HEK293 (cell line): ENCODE data around the gene CFAP300.

Source experiments
- CTCF ChIA-PET: fragments of 350-600 bp; formaldehyde crosslinking; extraction: SDS; loops from one replicate; lab custom pipeline; 2021; ENCODE audit warnings: antibody characterized with exemption; lab: Yijun Ruan, JAX
- POLR2A ChIA-PET: fragments of 300-600 bp; formaldehyde crosslinking; extraction: SDS; loops from one replicate; lab custom pipeline; 2020; ENCODE audit warnings: antibody characterized with exemption, inconsistent platforms; lab: Yijun Ruan, JAX
- H3K27ac ChIP-seq: fragments of 200-500 bp; sonication (Bioruptor generic); 2 replicates; pipeline ENCODE4 v1.5.1; 2014; ENCODE audit warnings: low read depth, low read length, control low read depth, inconsistent platforms; ENCODE audit errors: extremely low read depth
- H3K36me3 ChIP-seq, 2 experiments: fragments of 200-500 bp in 1 of 2; sonication (Bioruptor generic) in 1 of 2; 1 replicate in 1 of 2; 2 replicates in 1 of 2; pipeline ENCODE4 v1.5.1; 2014 to 2017; ENCODE audit warnings: inconsistent platforms in 2 of 2, low read length in 2 of 2; ENCODE audit not compliant: control insufficient read depth in 2 of 2, insufficient read depth in 1 of 2
- H3K4me1 ChIP-seq: fragments of 200-500 bp; sonication (Bioruptor generic); 2 replicates; pipeline ENCODE4 v1.5.1; 2014; ENCODE audit warnings: mild to moderate bottlenecking, low read length, inconsistent platforms; ENCODE audit not compliant: control insufficient read depth, insufficient read depth
- H3K4me3 ChIP-seq: 2 replicates; pipeline ENCODE4 v1.5.1; 2011; ENCODE audit warnings: low read depth, mild to moderate bottlenecking, control low read depth, low read length, moderate library complexity
- H3K9me3 ChIP-seq: fragments of 200-500 bp; sonication (Bioruptor generic); 2 replicates; pipeline ENCODE4 v1.5.1; 2014; ENCODE audit warnings: low read depth, low read length, inconsistent platforms; ENCODE audit not compliant: control insufficient read depth, insufficient read depth
- ZBTB1 ChIP-seq: fragments of 450-650 bp; formaldehyde crosslinking; IDR thresholded peaks from 2 replicates; pipeline ENCODE4 v1.5.1; 2016; ENCODE audit warnings: missing biosample characterization, missing genetic modification characterization
- ZEB2 ChIP-seq: fragments of 450-650 bp; formaldehyde crosslinking; IDR thresholded peaks from 2 replicates; pipeline ENCODE4 v1.5.1; 2016; ENCODE audit warnings: missing biosample characterization, missing genetic modification characterization
- ZNF121 ChIP-seq: fragments of 450-650 bp; formaldehyde crosslinking; IDR thresholded peaks from 2 replicates; pipeline ENCODE4 v1.5.1; 2016; ENCODE audit warnings: missing biosample characterization, missing genetic modification characterization
- ZNF175 ChIP-seq: fragments of 450-650 bp; formaldehyde crosslinking; IDR thresholded peaks from 2 replicates; pipeline ENCODE4 v1.5.1; 2016; ENCODE audit warnings: missing biosample characterization, missing genetic modification characterization
- ZNF302 ChIP-seq: fragments of 450-650 bp; formaldehyde crosslinking; IDR thresholded peaks from 2 replicates; pipeline ENCODE4 v1.5.1; 2016; ENCODE audit warnings: missing biosample characterization, missing genetic modification characterization, low read depth
- ZNF37A ChIP-seq: fragments of 450-650 bp; IDR thresholded peaks from 2 replicates; pipeline ENCODE4 v1.5.1; 2018; ENCODE audit warnings: missing biosample characterization, missing genetic modification characterization
- ZNF423 ChIP-seq: fragments of 450-650 bp; formaldehyde crosslinking; IDR thresholded peaks from 2 replicates; pipeline ENCODE4 v1.5.1; 2016; ENCODE audit warnings: missing biosample characterization, missing genetic modification characterization
- ZNF426 ChIP-seq: fragments of 450-650 bp; formaldehyde crosslinking; IDR thresholded peaks from 2 replicates; pipeline ENCODE4 v1.5.1; 2017; ENCODE audit warnings: missing biosample characterization, missing genetic modification characterization, mild to moderate bottlenecking, inconsistent platforms, moderate library complexity
- ZNF530 ChIP-seq: fragments of 450-650 bp; formaldehyde crosslinking; IDR thresholded peaks from 2 replicates; pipeline ENCODE4 v1.5.1; 2016; ENCODE audit warnings: low read depth, missing biosample characterization, missing genetic modification characterization
- ZSCAN23 ChIP-seq: fragments of 450-650 bp; formaldehyde crosslinking; IDR thresholded peaks from 2 replicates; pipeline ENCODE4 v1.5.1; 2016; ENCODE audit warnings: missing biosample characterization, missing genetic modification characterization
- TF ChIP-seq, protein P1 (sequence below): fragments of 450-650 bp; formaldehyde crosslinking; IDR thresholded peaks from 2 replicates; pipeline ENCODE4 v1.5.0; 2017; ENCODE audit warnings: missing biosample characterization, missing genetic modification characterization, borderline replicate concordance
- TF ChIP-seq, protein P2 (sequence below): fragments of 450-650 bp; formaldehyde crosslinking; IDR thresholded peaks from 2 replicates; pipeline ENCODE4 v1.5.1; 2016; ENCODE audit warnings: missing biosample characterization, missing genetic modification characterization, low read depth
- TF ChIP-seq, protein P3 (sequence below): fragments of 450-650 bp; formaldehyde crosslinking; IDR thresholded peaks from 2 replicates; pipeline ENCODE4 v1.5.1; 2016; ENCODE audit warnings: missing biosample characterization, missing genetic modification characterization
- TF ChIP-seq, protein P4 (sequence below): fragments of 450-650 bp; formaldehyde crosslinking; IDR thresholded peaks from 2 replicates; pipeline ENCODE4 v1.5.1; 2016; ENCODE audit warnings: missing biosample characterization, missing genetic modification characterization

Gene CFAP300

DNA sequence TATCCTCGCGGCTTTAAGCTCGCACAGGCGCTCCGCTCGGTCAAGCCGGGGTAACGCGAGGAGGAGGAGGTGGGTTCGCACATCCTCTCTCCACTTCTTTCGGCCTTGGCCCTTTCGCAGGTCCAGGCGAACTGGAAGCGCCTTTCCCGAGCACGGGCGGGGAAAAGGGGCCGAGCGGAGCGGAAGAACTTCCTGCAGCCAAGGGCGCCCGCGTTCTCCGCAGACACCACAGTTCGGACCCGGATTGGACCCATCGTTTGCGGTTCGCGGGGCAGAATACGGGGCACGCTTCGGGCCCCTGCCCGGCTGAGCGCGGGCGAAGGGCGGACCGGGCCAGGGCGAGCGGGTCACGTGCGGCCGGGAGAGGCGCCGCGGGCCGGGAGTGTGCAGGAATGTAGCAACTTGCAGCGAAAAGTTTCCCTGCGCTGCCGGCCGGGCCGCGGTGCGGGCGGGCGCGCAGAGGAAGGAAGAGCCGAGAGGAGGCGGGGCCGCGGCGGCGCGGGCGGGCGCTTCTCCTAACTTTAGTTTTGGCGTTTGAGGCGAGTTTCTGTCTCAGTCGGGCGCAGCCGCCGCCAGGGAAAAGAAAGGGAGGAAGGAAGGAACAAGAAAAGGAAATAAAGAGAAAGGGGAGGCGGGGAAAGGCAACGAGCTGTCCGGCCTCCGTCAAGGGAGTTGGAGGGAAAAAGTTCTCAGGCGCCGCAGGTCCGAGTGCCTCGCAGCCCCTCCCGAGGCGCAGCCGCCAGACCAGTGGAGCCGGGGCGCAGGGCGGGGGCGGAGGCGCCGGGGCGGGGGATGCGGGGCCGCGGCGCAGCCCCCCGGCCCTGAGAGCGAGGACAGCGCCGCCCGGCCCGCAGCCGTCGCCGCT, 62.9 kb downstream of the CFAP300 start, which contains the start of gene YAP1 (continued):
- TF ChIP-seq, protein P1, sequence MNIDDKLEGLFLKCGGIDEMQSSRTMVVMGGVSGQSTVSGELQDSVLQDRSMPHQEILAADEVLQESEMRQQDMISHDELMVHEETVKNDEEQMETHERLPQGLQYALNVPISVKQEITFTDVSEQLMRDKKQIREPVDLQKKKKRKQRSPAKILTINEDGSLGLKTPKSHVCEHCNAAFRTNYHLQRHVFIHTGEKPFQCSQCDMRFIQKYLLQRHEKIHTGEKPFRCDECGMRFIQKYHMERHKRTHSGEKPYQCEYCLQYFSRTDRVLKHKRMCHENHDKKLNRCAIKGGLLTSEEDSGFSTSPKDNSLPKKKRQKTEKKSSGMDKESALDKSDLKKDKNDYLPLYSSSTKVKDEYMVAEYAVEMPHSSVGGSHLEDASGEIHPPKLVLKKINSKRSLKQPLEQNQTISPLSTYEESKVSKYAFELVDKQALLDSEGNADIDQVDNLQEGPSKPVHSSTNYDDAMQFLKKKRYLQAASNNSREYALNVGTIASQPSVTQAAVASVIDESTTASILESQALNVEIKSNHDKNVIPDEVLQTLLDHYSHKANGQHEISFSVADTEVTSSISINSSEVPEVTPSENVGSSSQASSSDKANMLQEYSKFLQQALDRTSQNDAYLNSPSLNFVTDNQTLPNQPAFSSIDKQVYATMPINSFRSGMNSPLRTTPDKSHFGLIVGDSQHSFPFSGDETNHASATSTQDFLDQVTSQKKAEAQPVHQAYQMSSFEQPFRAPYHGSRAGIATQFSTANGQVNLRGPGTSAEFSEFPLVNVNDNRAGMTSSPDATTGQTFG = no peak

DNA sequence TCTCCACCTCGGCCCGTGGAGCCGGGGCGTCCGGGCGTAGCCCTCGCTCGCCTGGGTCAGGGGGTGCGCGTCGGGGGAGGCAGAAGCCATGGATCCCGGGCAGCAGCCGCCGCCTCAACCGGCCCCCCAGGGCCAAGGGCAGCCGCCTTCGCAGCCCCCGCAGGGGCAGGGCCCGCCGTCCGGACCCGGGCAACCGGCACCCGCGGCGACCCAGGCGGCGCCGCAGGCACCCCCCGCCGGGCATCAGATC, 63.4 kb downstream of the CFAP300 start:
- H3K36me3 ChIP-seq = no peaks in the 10 kb centered on the region
- H3K4me3 ChIP-seq = peak overlapping the region; percentile 97
- no peaks in the 10 kb centered on the region for H3K9me3 ChIP-seq
- no peak for TF ChIP-seq ZEB2 (tag by site-specific recombination)
- TF ChIP-seq, protein P2, sequence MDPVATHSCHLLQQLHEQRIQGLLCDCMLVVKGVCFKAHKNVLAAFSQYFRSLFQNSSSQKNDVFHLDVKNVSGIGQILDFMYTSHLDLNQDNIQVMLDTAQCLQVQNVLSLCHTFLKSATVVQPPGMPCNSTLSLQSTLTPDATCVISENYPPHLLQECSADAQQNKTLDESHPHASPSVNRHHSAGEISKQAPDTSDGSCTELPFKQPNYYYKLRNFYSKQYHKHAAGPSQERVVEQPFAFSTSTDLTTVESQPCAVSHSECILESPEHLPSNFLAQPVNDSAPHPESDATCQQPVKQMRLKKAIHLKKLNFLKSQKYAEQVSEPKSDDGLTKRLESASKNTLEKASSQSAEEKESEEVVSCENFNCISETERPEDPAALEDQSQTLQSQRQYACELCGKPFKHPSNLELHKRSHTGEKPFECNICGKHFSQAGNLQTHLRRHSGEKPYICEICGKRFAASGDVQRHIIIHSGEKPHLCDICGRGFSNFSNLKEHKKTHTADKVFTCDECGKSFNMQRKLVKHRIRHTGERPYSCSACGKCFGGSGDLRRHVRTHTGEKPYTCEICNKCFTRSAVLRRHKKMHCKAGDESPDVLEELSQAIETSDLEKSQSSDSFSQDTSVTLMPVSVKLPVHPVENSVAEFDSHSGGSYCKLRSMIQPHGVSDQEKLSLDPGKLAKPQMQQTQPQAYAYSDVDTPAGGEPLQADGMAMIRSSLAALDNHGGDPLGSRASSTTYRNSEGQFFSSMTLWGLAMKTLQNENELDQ (tag by site-specific recombination) = no peak
- no peak for TF ChIP-seq ZNF121 (tag by site-specific recombination)
- no peak for TF ChIP-seq ZNF530 (tag by site-specific recombination)
- TF ChIP-seq ZNF423 (tag by site-specific recombination) = no peak
- no peak for TF ChIP-seq ZNF175 (tag by site-specific recombination)
- TF ChIP-seq, protein P3, sequence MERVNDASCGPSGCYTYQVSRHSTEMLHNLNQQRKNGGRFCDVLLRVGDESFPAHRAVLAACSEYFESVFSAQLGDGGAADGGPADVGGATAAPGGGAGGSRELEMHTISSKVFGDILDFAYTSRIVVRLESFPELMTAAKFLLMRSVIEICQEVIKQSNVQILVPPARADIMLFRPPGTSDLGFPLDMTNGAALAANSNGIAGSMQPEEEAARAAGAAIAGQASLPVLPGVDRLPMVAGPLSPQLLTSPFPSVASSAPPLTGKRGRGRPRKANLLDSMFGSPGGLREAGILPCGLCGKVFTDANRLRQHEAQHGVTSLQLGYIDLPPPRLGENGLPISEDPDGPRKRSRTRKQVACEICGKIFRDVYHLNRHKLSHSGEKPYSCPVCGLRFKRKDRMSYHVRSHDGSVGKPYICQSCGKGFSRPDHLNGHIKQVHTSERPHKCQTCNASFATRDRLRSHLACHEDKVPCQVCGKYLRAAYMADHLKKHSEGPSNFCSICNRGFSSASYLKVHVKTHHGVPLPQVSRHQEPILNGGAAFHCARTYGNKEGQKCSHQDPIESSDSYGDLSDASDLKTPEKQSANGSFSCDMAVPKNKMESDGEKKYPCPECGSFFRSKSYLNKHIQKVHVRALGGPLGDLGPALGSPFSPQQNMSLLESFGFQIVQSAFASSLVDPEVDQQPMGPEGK (tag by site-specific recombination) = no peak
- TF ChIP-seq, protein P4, sequence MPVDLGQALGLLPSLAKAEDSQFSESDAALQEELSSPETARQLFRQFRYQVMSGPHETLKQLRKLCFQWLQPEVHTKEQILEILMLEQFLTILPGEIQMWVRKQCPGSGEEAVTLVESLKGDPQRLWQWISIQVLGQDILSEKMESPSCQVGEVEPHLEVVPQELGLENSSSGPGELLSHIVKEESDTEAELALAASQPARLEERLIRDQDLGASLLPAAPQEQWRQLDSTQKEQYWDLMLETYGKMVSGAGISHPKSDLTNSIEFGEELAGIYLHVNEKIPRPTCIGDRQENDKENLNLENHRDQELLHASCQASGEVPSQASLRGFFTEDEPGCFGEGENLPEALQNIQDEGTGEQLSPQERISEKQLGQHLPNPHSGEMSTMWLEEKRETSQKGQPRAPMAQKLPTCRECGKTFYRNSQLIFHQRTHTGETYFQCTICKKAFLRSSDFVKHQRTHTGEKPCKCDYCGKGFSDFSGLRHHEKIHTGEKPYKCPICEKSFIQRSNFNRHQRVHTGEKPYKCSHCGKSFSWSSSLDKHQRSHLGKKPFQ (tag by site-specific recombination) = no peak
- no peak for TF ChIP-seq ZNF426 (tag by site-specific recombination)
- no peak for TF ChIP-seq ZNF37A (tag by site-specific recombination)
- TF ChIP-seq ZBTB1 = no peak
- no peak for TF ChIP-seq ZNF302 (tag by site-specific recombination)
- no peak for TF ChIP-seq ZSCAN23 (tag by site-specific recombination)
- CTCF ChIA-PET = interaction anchor here (0.9 kb wide), 1 partner anchor 158 kb away, joined by 3 read pairs; no protein-coding TSS in a partner anchor
- peaks cover 7% of the 10 kb centered on the region; the same call in 1 of the 2 replicates for H3K4me1 ChIP-seq
- POLR2A ChIA-PET = interaction anchor here (0.6 to 1.0 kb wide), 4 partner anchors 9 to 159 kb away, joined by 3 to 6 read pairs (median 4); no protein-coding TSS in a partner anchor
- H3K27ac ChIP-seq = peak overlapping the region; percentile 92
